ENCODE results near the gene KRTAP3-3.
"Not testable (repeated sequence)": the region's sequence is repeated elsewhere in the genome, so short reads cannot be mapped to it uniquely, and the experiment has no call there.

Gene KRTAP3-3

DNA sequence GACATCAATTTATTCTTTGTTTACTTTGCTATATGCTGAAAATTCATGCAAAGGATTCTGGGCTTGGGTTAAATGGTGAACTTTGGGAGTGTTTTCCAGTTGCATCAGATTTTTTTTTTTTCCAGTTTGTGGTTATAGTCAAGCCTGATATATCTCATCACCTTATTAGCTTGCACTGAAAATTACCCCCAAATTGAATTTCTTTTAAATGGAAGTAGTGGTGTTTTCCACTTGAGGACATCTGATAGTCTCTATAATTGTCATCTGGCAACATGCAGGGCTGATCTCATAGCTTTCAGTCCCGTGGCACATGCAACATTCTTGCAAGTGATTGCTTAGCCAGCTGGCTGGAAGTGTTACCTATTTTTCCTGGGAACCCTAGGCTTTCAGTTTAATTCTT lies 19.6 kb upstream of the KRTAP3-3 start:
- H3K27me3 Mint-ChIP-seq (ENCODE audit: low read depth) = peaks cover 11% of the 10 kb centered on the region
- H3K36me3 Mint-ChIP-seq (ENCODE audit: low read depth) = no peaks in the 10 kb centered on the region
- no peak overlapping the region for H3K27ac Mint-ChIP-seq
- DNase-seq (ENCODE audit: low spot score) = no peak
- H3K9me3 Mint-ChIP-seq = no peaks in the 10 kb centered on the region
- no peak overlapping the region for H3K4me3 Mint-ChIP-seq
- no peaks in the 10 kb centered on the region for H3K4me1 Mint-ChIP-seq (ENCODE audit: low read depth)

DNA sequence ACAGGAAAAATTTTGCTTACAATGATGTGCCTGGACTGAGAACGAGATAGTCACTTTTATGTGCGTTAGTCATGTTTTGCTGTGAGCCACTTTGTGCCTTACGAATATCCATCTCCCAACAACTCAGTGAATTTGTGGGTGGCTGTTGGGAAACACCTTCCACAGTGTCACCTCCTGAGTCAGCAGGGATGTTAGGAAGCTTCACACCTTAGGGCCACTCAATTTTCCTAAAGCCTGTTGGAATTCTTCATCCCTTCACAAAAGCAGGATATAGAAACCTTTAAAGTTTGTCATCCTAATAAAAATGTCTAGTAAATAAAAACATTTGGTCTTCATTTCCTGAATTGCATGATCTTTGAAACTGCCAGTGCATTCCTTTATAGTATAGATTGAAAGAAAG lies 19.2 kb upstream of the KRTAP3-3 start:
- no peak for DNase-seq (ENCODE audit: low spot score)
- H3K4me3 Mint-ChIP-seq = no peak overlapping the region
- no peaks in the 10 kb centered on the region for H3K4me1 Mint-ChIP-seq (ENCODE audit: low read depth)
- no peak overlapping the region for H3K27ac Mint-ChIP-seq
- peaks cover 11% of the 10 kb centered on the region for H3K27me3 Mint-ChIP-seq (ENCODE audit: low read depth)
- H3K36me3 Mint-ChIP-seq (ENCODE audit: low read depth) = no peaks in the 10 kb centered on the region
- no peaks in the 10 kb centered on the region for H3K9me3 Mint-ChIP-seq

DNA sequence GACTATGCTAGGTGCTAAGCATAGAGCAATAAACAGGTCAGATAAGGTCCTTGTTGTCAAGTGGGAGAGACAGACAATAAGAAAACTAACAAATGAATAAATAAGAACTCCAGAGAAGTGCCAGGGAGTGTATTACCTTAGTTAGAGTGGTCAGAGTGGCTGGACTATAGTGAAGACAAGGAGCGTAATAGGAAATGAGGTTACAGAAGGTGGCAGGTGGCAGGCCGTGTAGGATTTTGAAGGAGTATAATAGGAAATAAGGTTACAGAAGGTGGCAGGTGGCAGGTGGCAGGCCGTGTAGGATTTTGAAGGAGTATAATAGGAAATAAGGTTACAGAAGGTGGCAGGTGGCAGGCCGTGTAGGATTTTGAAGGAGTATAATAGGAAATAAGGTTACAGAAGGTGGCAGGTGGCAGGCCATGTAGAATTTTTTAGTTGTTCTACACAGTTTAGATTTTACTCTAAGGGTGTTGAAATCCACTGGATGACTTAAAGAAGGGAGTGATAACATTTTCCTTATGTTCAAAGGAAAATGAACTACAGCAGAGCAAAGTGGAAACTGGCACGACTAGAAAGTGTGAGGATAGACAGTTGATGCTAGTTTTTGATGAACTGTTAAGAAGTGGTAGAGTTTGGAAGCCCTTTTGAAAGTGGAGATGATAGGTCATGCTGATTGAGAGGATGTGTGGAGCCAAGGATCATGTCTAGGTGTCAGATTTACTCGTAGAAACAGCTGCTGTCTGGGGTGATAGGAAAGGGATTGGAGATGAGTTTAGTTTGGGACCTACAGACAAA lies 18.6 kb upstream of the KRTAP3-3 start:
- Mint-ChIP-seq H3K4me1 (ENCODE audit: low read depth) (no peaks in the 10 kb centered on the region), H3K4me3 (no peak overlapping the region), H3K27ac (no peak overlapping the region)

DNA sequence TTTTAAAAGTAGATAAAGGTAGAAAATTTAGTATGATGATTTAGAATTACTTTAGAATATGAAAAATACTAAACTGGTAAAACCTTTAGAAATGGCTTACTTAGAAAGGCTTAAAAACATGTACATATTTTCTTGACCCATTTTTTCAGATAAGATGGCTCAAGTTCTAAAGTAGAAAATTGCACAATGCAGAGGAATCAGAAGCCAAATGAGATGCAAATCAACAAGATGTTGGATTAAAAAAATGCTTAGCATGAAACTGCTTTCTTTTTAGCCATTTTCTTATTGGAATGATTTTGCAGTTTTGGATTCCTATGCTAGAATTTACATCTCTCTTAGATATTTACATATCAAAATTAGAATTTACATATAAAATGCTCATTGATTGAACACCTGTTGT lies 16.5 kb upstream of the KRTAP3-3 start:
- Mint-ChIP-seq H3K36me3 (ENCODE audit: low read depth) (no peaks in the 10 kb centered on the region), H3K27ac (no peak overlapping the region), H3K9me3 (no peaks in the 10 kb centered on the region), H3K4me1 (ENCODE audit: low read depth) (no peaks in the 10 kb centered on the region), H3K27me3 (ENCODE audit: low read depth) (peaks cover 11% of the 10 kb centered on the region), H3K4me3 (no peak overlapping the region)
- no peak for DNase-seq (ENCODE audit: low spot score)

More for the DNA sequence above, 18.6 kb upstream of the KRTAP3-3 start:
- DNase-seq (ENCODE audit: low spot score) = no peak
- Mint-ChIP-seq H3K36me3 (ENCODE audit: low read depth) (no peaks in the 10 kb centered on the region), H3K9me3 (no peaks in the 10 kb centered on the region), H3K27me3 (ENCODE audit: low read depth) (peaks cover 11% of the 10 kb centered on the region)

GRCh38 chr17:41009936-41010335 lies 16.0 kb upstream of the KRTAP3-3 start:
- Mint-ChIP-seq H3K36me3 (ENCODE audit: low read depth) (no peaks in the 10 kb centered on the region), H3K27ac (no peak overlapping the region), H3K4me1 (ENCODE audit: low read depth) (no peaks in the 10 kb centered on the region), H3K27me3 (ENCODE audit: low read depth) (peaks cover 11% of the 10 kb centered on the region), H3K9me3 (no peaks in the 10 kb centered on the region), H3K4me3 (no peak overlapping the region)
- no peak for DNase-seq (ENCODE audit: low spot score)

DNA sequence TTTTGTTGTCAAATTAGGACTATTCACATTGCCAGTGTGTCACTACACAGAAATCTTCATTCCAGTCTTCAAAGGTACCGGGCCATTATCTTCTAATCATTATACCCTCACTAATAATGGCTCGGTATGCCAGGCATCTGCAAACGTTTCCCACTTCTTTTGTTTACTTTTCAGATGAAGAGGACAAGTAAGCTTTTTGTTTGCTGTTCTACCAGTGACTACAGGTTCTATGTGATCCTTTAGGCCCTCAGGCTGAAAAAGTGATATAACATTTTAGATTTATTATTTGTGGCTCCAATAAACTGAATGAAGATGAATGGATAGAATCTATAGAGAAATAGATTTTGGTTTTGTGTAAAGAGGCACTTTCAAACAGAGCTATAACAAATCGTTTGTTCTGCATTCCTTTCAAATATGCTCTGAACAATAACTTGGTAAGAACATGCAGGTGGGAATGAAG lies 15.4 kb upstream of the KRTAP3-3 start:
- Mint-ChIP-seq H3K27ac (no peak overlapping the region), H3K4me3 (no peak overlapping the region), H3K9me3 (no peaks in the 10 kb centered on the region), H3K27me3 (ENCODE audit: low read depth) (peaks cover 11% of the 10 kb centered on the region), H3K4me1 (ENCODE audit: low read depth) (no peaks in the 10 kb centered on the region), H3K36me3 (ENCODE audit: low read depth) (no peaks in the 10 kb centered on the region)
- no peak for DNase-seq (ENCODE audit: low spot score)

GRCh38 chr17:41008811-41009210 lies 14.8 kb upstream of the KRTAP3-3 start, which contains the start of gene KRTAP3-1:
Gene KRTAP3-1 (minus strand): TSS chr17:41009128. CDS start chr17:41009074, 54 bp downstream.
- H3K9me3 Mint-ChIP-seq = no peaks in the 10 kb centered on the region
- no peaks in the 10 kb centered on the region for H3K36me3 Mint-ChIP-seq (ENCODE audit: low read depth)
- peaks cover 11% of the 10 kb centered on the region for H3K27me3 Mint-ChIP-seq (ENCODE audit: low read depth)
- H3K4me1 Mint-ChIP-seq (ENCODE audit: low read depth) = no peaks in the 10 kb centered on the region
- no peak for DNase-seq (ENCODE audit: low spot score)
- H3K4me3 Mint-ChIP-seq = no peak within 1 kb of the TSS
- H3K27ac Mint-ChIP-seq = no peak within 1 kb of the TSS

DNA sequence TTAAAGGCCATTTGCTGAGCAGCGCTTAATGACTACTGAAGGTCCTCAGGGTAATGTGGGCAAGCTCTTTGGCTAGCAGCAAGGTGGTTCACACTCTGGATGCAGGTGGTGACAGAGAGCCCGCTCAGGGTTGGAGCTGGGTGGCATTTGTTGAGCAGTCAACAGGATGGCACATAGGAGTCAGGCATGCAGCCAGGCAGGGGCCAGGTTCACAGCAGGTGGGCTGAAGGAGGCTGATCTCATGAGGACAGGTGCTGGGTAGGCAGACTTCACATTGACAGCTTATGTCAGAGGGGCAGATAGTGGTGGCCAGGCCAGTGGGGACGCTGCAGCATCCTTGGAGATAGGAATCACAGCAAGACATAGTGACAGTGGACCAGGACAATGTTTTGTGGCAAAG lies 10.4 kb upstream of the KRTAP3-3 start:
- no peak overlapping the region for H3K4me3 Mint-ChIP-seq
- H3K27ac Mint-ChIP-seq = no peak overlapping the region
- no peaks in the 10 kb centered on the region for H3K9me3 Mint-ChIP-seq
- H3K36me3 Mint-ChIP-seq (ENCODE audit: low read depth) = no peaks in the 10 kb centered on the region
- H3K4me1 Mint-ChIP-seq (ENCODE audit: low read depth) = no peaks in the 10 kb centered on the region
- peaks cover 7% of the 10 kb centered on the region for H3K27me3 Mint-ChIP-seq (ENCODE audit: low read depth)
- DNase-seq (ENCODE audit: low spot score) = no peak

- no peak for DNase-seq (ENCODE audit: low spot score)
- no peaks in the 10 kb centered on the region for H3K4me1 Mint-ChIP-seq (ENCODE audit: low read depth)
- no peak overlapping the region for H3K27ac Mint-ChIP-seq
- H3K27me3 Mint-ChIP-seq (ENCODE audit: low read depth) = peaks cover 11% of the 10 kb centered on the region
- H3K4me3 Mint-ChIP-seq = no peak overlapping the region
- no peaks in the 10 kb centered on the region for H3K36me3 Mint-ChIP-seq (ENCODE audit: low read depth)
- no peaks in the 10 kb centered on the region for H3K9me3 Mint-ChIP-seq
Measured at GRCh38 chr17:41003926-41004325, 10.0 kb upstream of the KRTAP3-3 start.

DNA sequence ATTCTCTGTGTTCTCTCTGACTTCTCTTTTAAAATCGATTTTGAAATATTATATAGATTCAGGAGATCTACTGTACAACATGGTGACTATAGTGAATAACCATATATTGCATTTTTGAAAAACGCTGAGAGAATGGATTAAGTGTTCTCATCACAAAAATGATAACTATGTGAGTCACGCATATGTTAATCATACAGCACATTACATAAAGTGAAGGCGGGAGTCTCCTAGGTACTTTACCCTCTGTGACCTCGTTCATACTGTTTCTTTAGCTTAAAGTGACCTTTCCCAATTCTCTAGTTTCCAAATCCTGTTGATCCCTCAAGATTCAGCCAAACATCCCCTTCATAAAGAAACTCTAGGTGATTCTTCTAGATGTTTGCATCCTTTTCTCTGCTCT lies 8.8 kb upstream of the KRTAP3-3 start:
- peaks cover 9% of the 10 kb centered on the region for H3K27me3 Mint-ChIP-seq (ENCODE audit: low read depth)

DNA sequence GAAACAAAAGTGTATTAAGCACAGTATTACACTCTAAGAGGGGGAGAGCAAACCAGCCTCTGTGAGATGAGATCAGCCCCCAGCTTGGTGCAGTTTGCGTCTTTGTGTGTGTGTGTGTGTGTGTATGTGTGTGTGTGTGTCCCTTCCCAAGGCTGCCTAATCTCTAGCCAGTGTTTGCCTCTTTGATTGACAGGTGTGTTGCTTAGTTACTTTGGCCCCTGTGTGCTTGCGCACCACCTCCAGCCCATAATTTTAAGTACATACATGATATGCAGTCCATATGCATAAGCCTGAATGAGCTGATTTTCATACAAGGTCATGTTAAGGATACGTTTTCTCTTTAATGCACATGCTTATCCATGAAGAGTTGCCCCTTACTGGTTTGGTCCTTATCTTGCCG lies 7.8 kb upstream of the KRTAP3-3 start:
- Mint-ChIP-seq H3K36me3 (ENCODE audit: low read depth) (no peaks in the 10 kb centered on the region), H3K27ac (no peak overlapping the region), H3K27me3 (ENCODE audit: low read depth) (peaks cover 16% of the 10 kb centered on the region), H3K9me3 (no peaks in the 10 kb centered on the region), H3K4me1 (ENCODE audit: low read depth) (no peaks in the 10 kb centered on the region), H3K4me3 (no peak overlapping the region)
- no peak for DNase-seq (ENCODE audit: low spot score)

More for the DNA sequence above, 8.8 kb upstream of the KRTAP3-3 start:
- no peaks in the 10 kb centered on the region for H3K9me3 Mint-ChIP-seq
- no peaks in the 10 kb centered on the region for H3K36me3 Mint-ChIP-seq (ENCODE audit: low read depth)
- no peak for DNase-seq (ENCODE audit: low spot score)
- H3K4me3 Mint-ChIP-seq = no peak overlapping the region
- no peak overlapping the region for H3K27ac Mint-ChIP-seq
- no peaks in the 10 kb centered on the region for H3K4me1 Mint-ChIP-seq (ENCODE audit: low read depth)

GRCh38 chr17:40999563-40999962 lies 5.6 kb upstream of the KRTAP3-3 start, which contains the start of gene KRTAP3-2:
Gene KRTAP3-2 (minus strand): TSS chr17:40999906. CDS start chr17:40999853, 53 bp downstream.
- peaks cover 24% of the 10 kb centered on the region for H3K27me3 Mint-ChIP-seq (ENCODE audit: low read depth)
- DNase-seq (ENCODE audit: low spot score); H3K27ac Mint-ChIP-seq: not testable (repeated sequence)

DNA sequence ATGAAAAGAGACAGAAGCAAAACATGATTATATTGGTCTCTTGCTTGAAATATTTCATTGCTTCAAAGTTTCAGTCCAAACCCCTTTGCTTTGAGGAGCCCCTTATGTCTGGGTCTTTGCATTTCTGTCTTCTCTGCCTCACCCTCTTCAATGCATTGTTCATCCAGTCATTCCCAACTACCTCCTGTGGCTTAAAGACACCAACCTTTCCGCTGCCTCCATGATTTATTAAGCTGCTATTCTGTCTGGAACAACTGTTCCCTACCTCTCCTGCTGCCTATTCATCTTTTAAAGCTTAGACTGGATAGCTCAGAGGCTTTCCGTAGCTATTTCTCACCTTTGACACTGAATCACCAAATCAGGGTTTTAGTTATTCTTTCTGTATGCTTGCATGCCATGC lies 3.4 kb upstream of the KRTAP3-3 start:
- peaks cover 32% of the 10 kb centered on the region for H3K27me3 Mint-ChIP-seq (ENCODE audit: low read depth)
- no peaks in the 10 kb centered on the region for H3K9me3 Mint-ChIP-seq

More at GRCh38 chr17:40999563-40999962, 5.6 kb upstream of the KRTAP3-3 start, which contains the start of gene KRTAP3-2:
- not testable (repeated sequence) for H3K4me3 Mint-ChIP-seq; H3K4me1 Mint-ChIP-seq (ENCODE audit: low read depth); H3K9me3 Mint-ChIP-seq; H3K36me3 Mint-ChIP-seq (ENCODE audit: low read depth)

DNA sequence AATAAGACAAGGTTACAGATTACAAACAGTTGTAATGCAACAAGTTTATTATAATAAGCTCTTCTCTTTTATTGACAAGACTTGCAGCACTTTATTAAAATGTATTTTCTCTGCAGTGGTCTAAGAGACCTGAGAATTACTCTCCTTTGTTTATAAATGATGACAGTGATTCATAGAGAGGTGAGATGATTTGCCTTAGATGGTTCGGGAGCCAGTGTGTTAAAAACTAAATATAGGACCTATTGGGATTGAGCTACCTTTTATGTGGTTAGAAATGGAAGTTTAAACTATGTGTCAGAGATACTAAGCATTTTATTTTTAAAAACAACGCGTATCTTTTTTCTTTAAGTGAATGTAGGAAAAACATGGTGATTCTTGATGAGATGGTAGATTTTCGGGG lies 2.9 kb upstream of the KRTAP3-3 start:
- H3K27ac Mint-ChIP-seq = no peak overlapping the region
- DNase-seq (ENCODE audit: low spot score) = no peak
- no peaks in the 10 kb centered on the region for H3K36me3 Mint-ChIP-seq (ENCODE audit: low read depth)
- H3K4me1 Mint-ChIP-seq (ENCODE audit: low read depth) = no peaks in the 10 kb centered on the region
- no peak overlapping the region for H3K4me3 Mint-ChIP-seq
- H3K27me3 Mint-ChIP-seq (ENCODE audit: low read depth) = peaks cover 35% of the 10 kb centered on the region
- H3K9me3 Mint-ChIP-seq = no peaks in the 10 kb centered on the region

More for the DNA sequence above, 3.4 kb upstream of the KRTAP3-3 start:
- H3K27ac Mint-ChIP-seq = no peak overlapping the region
- no peaks in the 10 kb centered on the region for H3K36me3 Mint-ChIP-seq (ENCODE audit: low read depth)
- no peaks in the 10 kb centered on the region for H3K4me1 Mint-ChIP-seq (ENCODE audit: low read depth)
- DNase-seq (ENCODE audit: low spot score) = no peak
- H3K4me3 Mint-ChIP-seq = no peak overlapping the region
